ENCODE measurements around the gene FRMD8.

DNA sequence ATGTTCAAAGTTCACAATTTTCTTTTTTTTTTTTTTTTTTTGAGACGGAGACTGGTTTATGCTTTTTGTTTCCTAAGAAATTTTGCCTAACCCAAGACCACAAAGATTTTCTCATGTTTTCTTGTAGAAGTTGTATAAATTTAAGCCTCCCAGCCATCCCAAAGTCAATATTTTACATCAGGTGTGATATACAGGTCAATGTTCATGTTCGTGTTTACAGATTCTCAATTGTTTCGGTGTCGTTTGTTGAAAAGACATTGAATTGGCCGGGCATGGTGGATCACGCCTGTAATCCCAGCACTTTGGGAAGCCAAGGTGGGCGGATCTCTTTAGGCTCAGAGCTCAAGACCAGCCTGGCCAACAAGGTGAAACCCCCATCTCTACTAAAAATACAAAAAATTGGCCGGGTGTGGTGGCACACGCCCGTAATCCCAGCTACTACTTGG lies 15.4 kb downstream of the FRMD8 start:
- TF ChIP-seq CTCF (IDR thresholded peaks at IDR 0.05) (no peak), POLR2AphosphoS5 (IDR thresholded peaks at IDR 0.05; ENCODE audit: insufficient read depth in 1 of 2, low read depth in 1 of 2) (no peak), POLR2A (IDR thresholded peaks at IDR 0.05) (no peak)
